ENCODE data around the gene PTPRCAP. TPM values are rescaled to one million over a fixed set of nuclear protein-coding genes. Genes with fewer than 3 reads are reported as not detected.

The PTPRCAP gene
- total RNA-seq, 1 experiment from 2014 or later, result 0.56 TPM

DNA sequence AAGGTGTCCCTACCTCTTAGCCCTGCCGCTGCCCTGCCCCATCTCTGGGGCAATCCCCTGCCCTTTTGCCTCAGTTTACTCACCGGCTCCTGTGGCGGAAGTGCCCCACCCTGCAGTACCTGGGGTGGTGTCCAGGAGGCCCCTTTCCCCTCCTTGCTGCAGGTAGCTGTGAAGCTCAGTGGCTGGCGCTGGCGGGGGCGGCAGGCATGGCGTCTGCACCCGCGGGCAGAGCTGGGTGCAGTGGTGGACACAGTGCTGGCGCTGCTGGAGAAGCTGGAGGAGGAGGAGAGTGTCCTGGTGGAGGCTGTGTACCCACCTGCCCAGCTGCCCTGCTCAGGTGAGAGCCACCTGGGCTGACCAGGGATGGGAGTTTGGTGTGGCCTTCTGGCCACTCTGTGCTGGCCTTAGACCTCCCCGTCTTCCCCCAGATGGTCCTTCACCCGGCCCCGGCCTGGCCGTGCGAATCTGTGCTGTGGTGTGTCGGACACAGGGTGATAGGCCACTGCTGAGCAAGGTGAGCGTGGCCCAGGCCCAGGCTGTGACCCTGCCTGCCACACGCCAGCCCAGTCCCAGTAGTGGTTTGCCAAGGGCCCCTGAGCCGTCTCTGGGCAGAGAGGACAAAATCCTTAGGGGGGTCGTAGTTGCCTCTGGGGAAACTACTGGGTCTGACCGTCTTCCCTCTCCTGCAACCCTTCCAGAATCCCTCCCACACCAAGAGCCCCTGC lies 18.0 kb downstream of the PTPRCAP start:
- CTCF ChIA-PET, result no interaction called here
- POLR2A ChIA-PET (ENCODE audit: low non-redundant PET), result no interaction called here
- H3K9me3 ChIP-seq (ENCODE audit: low read depth, low read length, poor library complexity, severe bottlenecking), result no peaks in the 10 kb centered on the region
- peaks cover 36% of the 10 kb centered on the region for H3K4me1 ChIP-seq (ENCODE audit: insufficient read depth, low read length, poor library complexity, severe bottlenecking)
- H3K36me3 ChIP-seq (ENCODE audit: insufficient read depth, low read length, poor library complexity, severe bottlenecking), result no peaks in the 10 kb centered on the region
- no peak for DNase-seq (ENCODE audit: low spot score)
- peak overlapping the region; percentile 51 for H3K4me3 ChIP-seq (ENCODE audit: low read depth, low read length, poor library complexity, severe bottlenecking)
- H3K27ac ChIP-seq (ENCODE audit: low read depth, low read length, poor library complexity, severe bottlenecking), result no peak overlapping the region
- no TSS peak for BruUV-seq (replicated peaks)
- TF ChIP-seq, protein P1, sequence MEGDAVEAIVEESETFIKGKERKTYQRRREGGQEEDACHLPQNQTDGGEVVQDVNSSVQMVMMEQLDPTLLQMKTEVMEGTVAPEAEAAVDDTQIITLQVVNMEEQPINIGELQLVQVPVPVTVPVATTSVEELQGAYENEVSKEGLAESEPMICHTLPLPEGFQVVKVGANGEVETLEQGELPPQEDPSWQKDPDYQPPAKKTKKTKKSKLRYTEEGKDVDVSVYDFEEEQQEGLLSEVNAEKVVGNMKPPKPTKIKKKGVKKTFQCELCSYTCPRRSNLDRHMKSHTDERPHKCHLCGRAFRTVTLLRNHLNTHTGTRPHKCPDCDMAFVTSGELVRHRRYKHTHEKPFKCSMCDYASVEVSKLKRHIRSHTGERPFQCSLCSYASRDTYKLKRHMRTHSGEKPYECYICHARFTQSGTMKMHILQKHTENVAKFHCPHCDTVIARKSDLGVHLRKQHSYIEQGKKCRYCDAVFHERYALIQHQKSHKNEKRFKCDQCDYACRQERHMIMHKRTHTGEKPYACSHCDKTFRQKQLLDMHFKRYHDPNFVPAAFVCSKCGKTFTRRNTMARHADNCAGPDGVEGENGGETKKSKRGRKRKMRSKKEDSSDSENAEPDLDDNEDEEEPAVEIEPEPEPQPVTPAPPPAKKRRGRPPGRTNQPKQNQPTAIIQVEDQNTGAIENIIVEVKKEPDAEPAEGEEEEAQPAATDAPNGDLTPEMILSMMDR (conservative IDR thresholded peaks at IDR 0.05; ENCODE audit: low read depth, low read length), result no peak
- TF ChIP-seq EZH2 (IDR thresholded peaks at IDR 0.05; ENCODE audit: borderline replicate concordance, low read depth, low read length, poor library complexity, severe bottlenecking), result no peak
- no peaks in the 10 kb centered on the region for H3K27me3 ChIP-seq (replicated peaks; ENCODE audit: insufficient read depth, low read depth, low read length, poor library complexity)
- intact Hi-C loops (cut with micrococcal nuclease; ENCODE audit: unreplicated experiment), result no loop called here

DNA sequence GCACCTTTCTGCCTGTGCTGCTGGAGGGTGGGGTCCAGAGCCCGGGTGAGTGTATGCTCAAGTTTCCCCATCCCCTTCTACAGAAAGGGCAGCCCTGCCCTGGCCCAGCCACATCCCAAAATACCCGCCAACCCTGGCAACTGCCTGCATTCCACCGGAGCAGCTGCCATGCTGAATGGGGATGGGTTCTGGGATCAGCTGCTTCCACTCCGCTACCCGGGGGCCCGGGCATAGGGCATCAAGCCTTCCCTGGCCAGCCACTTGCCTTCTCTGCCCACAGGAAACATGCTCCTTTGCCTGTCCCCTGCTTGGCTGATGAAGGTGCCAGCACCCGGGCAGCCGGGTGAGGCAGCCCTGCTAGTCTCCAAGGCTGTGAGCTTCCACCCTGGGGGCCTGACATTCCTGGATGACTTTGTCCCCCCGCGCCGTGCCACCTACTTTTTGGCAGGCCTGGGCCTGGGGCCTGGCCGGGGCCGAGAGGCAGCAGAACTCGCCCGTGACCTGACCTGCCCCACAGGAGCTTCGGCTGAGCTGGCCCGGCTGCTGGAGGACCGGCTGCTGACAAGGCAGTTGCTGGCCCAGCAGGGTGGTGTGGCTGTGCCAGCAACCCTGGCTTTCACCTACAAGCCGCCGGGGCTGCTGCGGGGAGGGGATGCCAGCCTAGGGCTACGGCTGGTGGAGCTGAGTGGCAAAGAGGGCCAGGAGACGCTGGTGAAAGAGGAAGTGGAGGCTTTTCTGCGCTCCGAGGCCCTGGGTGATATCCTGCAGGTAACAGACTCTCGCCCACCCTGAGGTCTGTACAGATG lies 18.8 kb downstream of the PTPRCAP start:
- CTCF ChIA-PET, result no interaction called here
- intact Hi-C loops (cut with micrococcal nuclease; ENCODE audit: unreplicated experiment), result no loop called here
- POLR2A ChIA-PET (ENCODE audit: low non-redundant PET), result no interaction called here
- Histone ChIP-seq H3K27ac (ENCODE audit: low read depth, low read length, poor library complexity, severe bottlenecking) (no peak overlapping the region), H3K4me3 (ENCODE audit: low read depth, low read length, poor library complexity, severe bottlenecking) (no peak overlapping the region), H3K36me3 (ENCODE audit: insufficient read depth, low read length, poor library complexity, severe bottlenecking) (no peaks in the 10 kb centered on the region), H3K4me1 (ENCODE audit: insufficient read depth, low read length, poor library complexity, severe bottlenecking) (peaks cover 36% of the 10 kb centered on the region), H3K27me3 (replicated peaks; ENCODE audit: insufficient read depth, low read depth, low read length, poor library complexity) (no peaks in the 10 kb centered on the region), H3K9me3 (ENCODE audit: low read depth, low read length, poor library complexity, severe bottlenecking) (no peaks in the 10 kb centered on the region)
- no peak for DNase-seq (ENCODE audit: low spot score)
- no TSS peak for BruUV-seq (replicated peaks)
- no peak for TF ChIP-seq EZH2 (IDR thresholded peaks at IDR 0.05; ENCODE audit: borderline replicate concordance, low read depth, low read length, poor library complexity, severe bottlenecking)
- TF ChIP-seq, protein P1 (conservative IDR thresholded peaks at IDR 0.05; ENCODE audit: low read depth, low read length), result no peak

DNA sequence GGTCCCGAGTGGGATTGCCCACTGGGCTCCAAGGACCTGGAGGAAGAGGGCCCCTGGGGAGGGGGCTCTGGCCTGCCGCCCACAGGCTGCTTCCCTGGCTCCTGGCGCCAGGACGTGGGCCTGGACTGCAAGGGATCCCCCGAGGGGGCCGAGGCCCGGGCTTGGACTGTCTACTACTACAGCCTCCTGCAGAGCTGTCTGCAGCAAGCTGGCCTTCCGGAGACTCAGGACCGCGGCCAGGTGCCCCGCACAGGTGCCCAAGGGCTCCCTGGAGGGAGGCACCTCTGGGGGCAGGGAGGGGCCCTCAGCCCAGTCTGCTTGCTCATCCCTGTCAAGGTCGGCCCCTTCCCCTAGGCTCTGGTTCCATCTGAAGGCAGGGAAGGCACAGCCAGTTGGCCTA lies 20.1 kb downstream of the PTPRCAP start:
- intact Hi-C loops (cut with micrococcal nuclease; ENCODE audit: unreplicated experiment), result no loop called here
- no TSS peak for BruUV-seq (replicated peaks)
- no peak for DNase-seq (ENCODE audit: low spot score)
- ChIA-PET POLR2A (ENCODE audit: low non-redundant PET) (no interaction called here), CTCF (interaction anchor here (0.6 to 1.0 kb wide), 2 partner anchors 16 to 147 kb away, joined by 3 to 4 read pairs; partner anchors contain the start of gene PPP1CA)
- Histone ChIP-seq H3K27me3 (replicated peaks; ENCODE audit: insufficient read depth, low read depth, low read length, poor library complexity) (no peaks in the 10 kb centered on the region), H3K36me3 (ENCODE audit: insufficient read depth, low read length, poor library complexity, severe bottlenecking) (no peaks in the 10 kb centered on the region), H3K4me3 (ENCODE audit: low read depth, low read length, poor library complexity, severe bottlenecking) (no peak overlapping the region), H3K9me3 (ENCODE audit: low read depth, low read length, poor library complexity, severe bottlenecking) (no peaks in the 10 kb centered on the region), H3K4me1 (ENCODE audit: insufficient read depth, low read length, poor library complexity, severe bottlenecking) (peaks cover 36% of the 10 kb centered on the region), H3K27ac (ENCODE audit: low read depth, low read length, poor library complexity, severe bottlenecking) (peak overlapping the region; percentile 27)
- TF ChIP-seq, protein P1 (conservative IDR thresholded peaks at IDR 0.05; ENCODE audit: low read depth, low read length), result no peak
- TF ChIP-seq EZH2 (IDR thresholded peaks at IDR 0.05; ENCODE audit: borderline replicate concordance, low read depth, low read length, poor library complexity, severe bottlenecking), result no peak
